Uterus (tissue), 4 donors: Measurements from ENCODE around the gene ILF3. TPM values are rescaled to one million over a fixed set of nuclear protein-coding genes. Genes with fewer than 3 reads are reported as not detected.
"Not testable (repeated sequence)": the region's sequence is repeated elsewhere in the genome, so short reads cannot be mapped to it uniquely, and the experiment has no call there.

ENCODE experiments used
- DNase-seq, 2 donors: peaks; one replicate each; pipeline ENCODE4 v3.0.0-alpha.2; 2019 to 2020
- H3K27ac ChIP-seq, 2 donors: fragments of 200-600 bp; sonication (generic); 1 replicate in 1 of 2; 2 replicates in 1 of 2; pipeline ENCODE4 v1.5.1; 2016 to 2018
- H3K27me3 ChIP-seq, 2 donors: fragments of 200-600 bp; sonication (generic); one replicate each; pipeline ENCODE4 v1.5.1; 2018 to 2019; ENCODE audit warnings: control low read depth in 1 of 2
- H3K36me3 ChIP-seq, 2 donors: fragments of 200-600 bp; sonication (generic); one replicate each; pipeline ENCODE4 v1.5.1; 2019; ENCODE audit warnings: control low read depth in 1 of 2
- H3K4me1 ChIP-seq, 2 donors: fragments of 200-600 bp; sonication (generic); one replicate each; pipeline ENCODE4 v1.5.1; 2018 to 2019; ENCODE audit warnings: control low read depth in 1 of 2
- H3K4me3 ChIP-seq, 2 donors: fragments of 200-600 bp; sonication (generic); 1 replicate in 1 of 2; 2 replicates in 1 of 2; pipeline ENCODE4 v1.5.1; 2018 to 2019; ENCODE audit warnings: mild to moderate bottlenecking in 1 of 2
- H3K9me3 ChIP-seq, 2 donors: fragments of 200-600 bp; sonication (generic); one replicate each; pipeline ENCODE4 v1.5.1; 2019; ENCODE audit warnings: control low read depth in 1 of 2
- POLR2A ChIP-seq, 2 donors: fragments of 450-650 bp; IDR thresholded peaks; one replicate each; pipeline ENCODE4 v1.6.1; 2016; ENCODE audit warnings: antibody characterized with exemption in 2 of 2, mild to moderate bottlenecking in 1 of 2, moderate library complexity in 1 of 2
- intact Hi-C: fragments of 100-400 bp; cut with DNase I; formaldehyde crosslinking; loops from one replicate; pipeline ENCODE4 v1.15.1; 2023; ENCODE audit warnings: low total_unique reads
- total RNA-seq, 4 donors: library from RNA; depleted of rRNA in 3 of 4; stranded (reverse); fragments of >200 nt in 3 of 4; gene quantifications; one replicate each; pipeline versions ENCODE4 v1.1.0 to v1.2.4, GENCODE V29; 2014 to 2023
- TF ChIP-seq, protein P1 (sequence below), 4 experiments: fragments of 200-600 bp in 2 of 4; fragments of 450-650 bp in 2 of 4; sonication (generic) in 2 of 4; IDR thresholded peaks; one replicate each; pipeline ENCODE4 v1.5.1; 2016 to 2019; ENCODE audit warnings: antibody characterized with exemption in 4 of 4, mild to moderate bottlenecking in 2 of 4, moderate library complexity in 1 of 4
- donor health status: DM: yes; HTN: yes; CAD: no.

The ILF3 gene
- total RNA-seq, 4 donors from 2014 or later = 57.1 to 282 (median 138) TPM

DNA sequence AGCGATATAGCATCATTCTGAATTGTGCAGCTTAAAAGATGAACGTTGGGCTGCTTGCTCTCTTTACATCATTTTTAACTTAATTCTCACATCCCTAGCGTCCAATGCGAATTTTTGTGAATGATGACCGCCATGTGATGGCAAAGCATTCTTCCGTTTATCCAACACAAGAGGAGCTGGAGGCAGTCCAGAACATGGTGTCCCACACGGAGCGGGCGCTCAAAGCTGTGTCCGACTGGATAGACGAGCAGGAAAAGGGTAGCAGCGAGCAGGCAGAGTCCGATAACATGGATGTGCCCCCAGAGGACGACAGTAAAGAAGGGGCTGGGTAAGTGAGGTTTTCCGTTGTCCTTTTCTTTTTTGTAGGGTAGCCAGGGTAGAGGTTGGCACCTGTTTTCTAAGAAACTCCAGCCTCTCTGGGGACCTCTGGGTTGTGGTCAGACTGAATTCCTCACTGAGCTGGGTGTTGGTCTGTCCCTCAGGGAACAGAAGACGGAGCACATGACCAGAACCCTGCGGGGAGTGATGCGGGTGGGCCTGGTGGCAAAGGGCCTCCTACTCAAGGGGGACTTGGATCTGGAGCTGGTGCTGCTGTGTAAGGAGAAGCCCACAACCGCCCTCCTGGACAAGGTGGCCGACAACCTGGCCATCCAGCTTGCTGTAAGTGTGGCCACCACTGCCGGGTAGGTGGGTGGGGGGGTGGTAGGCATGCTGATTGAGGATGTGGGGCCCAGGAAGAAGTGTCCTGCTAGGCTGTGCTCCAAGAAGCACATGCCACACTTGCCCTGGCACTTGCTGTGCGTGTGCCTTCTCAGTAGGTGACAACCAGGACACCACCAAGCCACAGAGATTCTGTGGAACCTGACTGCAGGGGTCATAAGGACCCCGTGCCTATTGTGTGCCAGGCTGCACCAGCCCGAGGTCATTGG lies 17.0 kb downstream of the ILF3 start:
- DNase-seq = no peak
- peaks cover 0 to 4% of the 10 kb centered on the region in 2 donors for H3K4me1 ChIP-seq
- TF ChIP-seq POLR2A (IDR thresholded peaks at IDR 0.05) = no peak
- TF ChIP-seq, protein P1, sequence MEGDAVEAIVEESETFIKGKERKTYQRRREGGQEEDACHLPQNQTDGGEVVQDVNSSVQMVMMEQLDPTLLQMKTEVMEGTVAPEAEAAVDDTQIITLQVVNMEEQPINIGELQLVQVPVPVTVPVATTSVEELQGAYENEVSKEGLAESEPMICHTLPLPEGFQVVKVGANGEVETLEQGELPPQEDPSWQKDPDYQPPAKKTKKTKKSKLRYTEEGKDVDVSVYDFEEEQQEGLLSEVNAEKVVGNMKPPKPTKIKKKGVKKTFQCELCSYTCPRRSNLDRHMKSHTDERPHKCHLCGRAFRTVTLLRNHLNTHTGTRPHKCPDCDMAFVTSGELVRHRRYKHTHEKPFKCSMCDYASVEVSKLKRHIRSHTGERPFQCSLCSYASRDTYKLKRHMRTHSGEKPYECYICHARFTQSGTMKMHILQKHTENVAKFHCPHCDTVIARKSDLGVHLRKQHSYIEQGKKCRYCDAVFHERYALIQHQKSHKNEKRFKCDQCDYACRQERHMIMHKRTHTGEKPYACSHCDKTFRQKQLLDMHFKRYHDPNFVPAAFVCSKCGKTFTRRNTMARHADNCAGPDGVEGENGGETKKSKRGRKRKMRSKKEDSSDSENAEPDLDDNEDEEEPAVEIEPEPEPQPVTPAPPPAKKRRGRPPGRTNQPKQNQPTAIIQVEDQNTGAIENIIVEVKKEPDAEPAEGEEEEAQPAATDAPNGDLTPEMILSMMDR (IDR thresholded peaks at IDR 0.05) = no peak
- no peaks in the 10 kb centered on the region for H3K27me3 ChIP-seq
- H3K9me3 ChIP-seq = no peaks in the 10 kb centered on the region
- intact Hi-C loops = no loop called here
- H3K36me3 ChIP-seq = no peaks in the 10 kb centered on the region
- no peak overlapping the region for H3K27ac ChIP-seq
- H3K4me3 ChIP-seq = no peak overlapping the region

DNA sequence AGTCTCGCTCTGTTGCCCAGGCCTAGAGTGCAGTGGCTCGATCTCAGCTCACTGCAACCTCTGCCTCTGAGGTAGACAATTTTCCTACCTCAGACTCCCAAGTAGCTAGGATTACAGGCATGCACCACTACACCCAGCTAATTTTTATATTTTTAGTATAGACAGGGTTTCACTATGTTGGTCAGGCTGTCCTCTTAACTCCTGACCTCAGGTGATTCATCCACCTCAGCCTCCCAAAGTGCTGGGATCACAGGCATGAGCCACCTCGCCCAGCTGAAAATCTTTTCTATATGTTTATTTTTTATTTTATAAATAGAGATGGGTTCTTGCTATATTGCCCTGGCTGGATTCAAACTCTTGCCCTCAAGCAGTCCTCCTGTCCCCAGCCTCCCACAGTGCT lies 17.8 kb downstream of the ILF3 start:
- H3K27ac ChIP-seq, DNase-seq, H3K4me3 ChIP-seq, H3K27me3 ChIP-seq, H3K36me3 ChIP-seq, H3K4me1 ChIP-seq, H3K9me3 ChIP-seq, intact Hi-C loops: not testable (repeated sequence)

DNA sequence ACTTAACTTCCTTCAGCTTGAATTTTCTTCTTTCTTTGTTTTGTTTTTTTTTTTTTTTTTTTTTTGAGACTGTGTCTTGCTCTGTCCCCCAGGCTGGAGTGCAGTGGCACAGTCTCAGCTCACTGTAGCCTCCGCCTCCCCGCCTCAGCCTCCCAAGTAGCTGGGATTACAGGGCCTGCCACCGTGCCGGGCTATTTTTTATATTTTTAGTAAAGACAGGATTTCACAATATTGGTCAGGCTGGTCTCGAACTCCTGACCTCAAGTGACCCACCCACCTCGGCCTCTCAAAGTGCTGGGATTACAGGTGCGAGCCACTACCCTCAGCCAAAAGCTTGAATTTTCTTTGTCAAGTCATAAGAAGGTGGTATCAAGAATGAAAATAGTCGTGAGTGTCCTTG lies 21.1 kb downstream of the ILF3 start:
- H3K36me3 ChIP-seq, H3K27me3 ChIP-seq, H3K27ac ChIP-seq, H3K9me3 ChIP-seq, H3K4me3 ChIP-seq, H3K4me1 ChIP-seq, intact Hi-C loops, DNase-seq: not testable (repeated sequence)

DNA sequence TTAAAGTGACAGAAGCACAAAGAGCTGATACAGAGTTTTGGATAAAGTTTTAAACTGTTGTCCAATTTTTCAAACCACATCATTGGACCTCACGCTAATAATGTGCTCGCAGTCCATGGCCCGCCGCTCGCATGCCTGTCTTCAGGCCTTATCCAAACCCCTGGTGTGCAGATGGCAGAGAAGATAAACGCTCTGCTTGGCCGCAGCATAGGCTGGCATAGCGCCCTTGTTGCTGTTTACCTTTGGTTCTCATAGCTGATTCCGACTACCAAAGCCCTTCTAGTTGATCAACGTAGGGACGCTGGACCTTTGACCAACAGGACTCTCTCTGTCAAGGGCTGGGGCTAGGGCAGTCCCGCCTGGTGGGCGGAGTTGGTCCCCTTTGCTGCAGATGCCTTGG lies 23.6 kb downstream of the ILF3 start:
- Histone ChIP-seq H3K9me3 (no peaks in the 10 kb centered on the region), H3K4me3 (no peak overlapping the region), H3K4me1 (no peaks in the 10 kb centered on the region), H3K27me3 (no peaks in the 10 kb centered on the region), H3K27ac (no peak overlapping the region), H3K36me3 (no peaks in the 10 kb centered on the region)
- TF ChIP-seq, protein P1 (IDR thresholded peaks at IDR 0.05) = no peak
- TF ChIP-seq POLR2A (IDR thresholded peaks at IDR 0.05) = no peak
- intact Hi-C loops = no loop called here
- no peak for DNase-seq

DNA sequence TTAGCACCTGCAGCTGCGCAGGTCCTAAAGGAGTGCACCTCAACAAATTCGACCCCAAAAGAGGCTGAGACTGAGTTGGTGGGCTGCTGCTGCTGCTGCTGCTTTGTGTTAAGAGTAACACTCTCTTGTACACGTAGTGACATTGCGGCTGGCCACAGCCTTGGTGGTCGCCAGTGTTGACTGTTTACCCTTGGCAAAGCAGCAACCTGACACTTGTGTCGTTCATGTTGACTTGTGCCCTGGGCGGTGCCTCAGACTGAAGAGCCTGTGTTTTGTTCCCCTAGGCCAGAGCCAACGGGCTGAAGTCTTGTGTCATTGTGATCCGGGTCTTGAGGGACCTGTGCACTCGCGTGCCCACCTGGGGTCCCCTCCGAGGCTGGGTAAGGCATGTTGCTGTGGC lies 24.7 kb downstream of the ILF3 start:
- DNase-seq = no peak
- TF ChIP-seq, protein P1 (IDR thresholded peaks at IDR 0.05) = no peak
- no peak for TF ChIP-seq POLR2A (IDR thresholded peaks at IDR 0.05)
- Histone ChIP-seq H3K27me3 (no peaks in the 10 kb centered on the region), H3K27ac (no peak overlapping the region), H3K9me3 (no peaks in the 10 kb centered on the region), H3K4me1 (no peaks in the 10 kb centered on the region), H3K36me3 (no peaks in the 10 kb centered on the region), H3K4me3 (no peak overlapping the region)
- intact Hi-C loops = no loop called here

DNA sequence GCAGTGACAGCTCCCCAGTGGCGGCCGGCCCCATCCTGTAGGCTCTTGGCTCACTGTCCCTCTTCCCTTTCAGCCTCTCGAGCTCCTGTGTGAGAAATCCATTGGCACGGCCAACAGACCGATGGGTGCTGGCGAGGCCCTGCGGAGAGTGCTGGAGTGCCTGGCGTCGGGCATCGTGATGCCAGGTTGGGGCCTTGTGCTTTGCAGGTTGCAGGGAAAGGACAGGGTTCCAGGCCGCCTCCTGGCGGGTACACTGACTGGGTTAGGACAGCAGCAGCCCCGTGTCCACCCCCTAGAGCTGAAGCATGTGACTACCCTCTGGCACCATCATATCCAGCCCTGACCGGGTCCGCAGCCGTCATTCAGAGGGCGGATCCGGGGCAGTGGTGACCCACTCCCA lies 25.6 kb downstream of the ILF3 start:
- no peaks in the 10 kb centered on the region for H3K27me3 ChIP-seq
- intact Hi-C loops = no loop called here
- no peak for TF ChIP-seq POLR2A (IDR thresholded peaks at IDR 0.05)
- TF ChIP-seq, protein P1 (IDR thresholded peaks at IDR 0.05) = no peak
- H3K4me3 ChIP-seq = no peak overlapping the region
- no peak overlapping the region for H3K27ac ChIP-seq
- DNase-seq = no peak
- no peaks in the 10 kb centered on the region for H3K4me1 ChIP-seq
- H3K9me3 ChIP-seq = no peaks in the 10 kb centered on the region
- no peaks in the 10 kb centered on the region for H3K36me3 ChIP-seq
